Activated naive CD4-positive, alpha-beta T cell treated with anti-CD3 and anti-CD28 coated beads, Interleukin-2, amount 10 ng/mL, durations not matched to agents 7 days and 5 days (primary cell): ENCODE data around the gene SLC10A3.
A peak's percentile ranks its signal among the peaks of the same experiment; 100 is the strongest.
"Not testable (repeated sequence)": the region's sequence is repeated elsewhere in the genome, so short reads cannot be mapped to it uniquely, and the experiment has no call there.

Source experiments
- CTCF ChIA-PET: fragments of 350-600 bp; sonication (Branson Sonifier 250); formaldehyde crosslinking; loops from one replicate; lab custom pipeline; 2021; ENCODE audit warnings: antibody characterized with exemption; lab: Charles Lee
- DNase-seq: peaks from one replicate; pipeline ENCODE4 v3.0.0-alpha.2; 2020
- H3K27ac Mint-ChIP-seq: one replicate; pipeline ENCODE4 v1.8.0; 2021; ENCODE audit warnings: mild to moderate bottlenecking, moderate library complexity, mixed read lengths
- H3K27me3 Mint-ChIP-seq: one replicate; pipeline ENCODE4 v1.8.0; 2021; ENCODE audit warnings: mild to moderate bottlenecking, mixed read lengths
- H3K36me3 Mint-ChIP-seq: one replicate; pipeline ENCODE4 v1.8.0; 2021; ENCODE audit warnings: mixed read lengths
- H3K4me1 Mint-ChIP-seq: one replicate; pipeline ENCODE4 v1.8.0; 2021; ENCODE audit warnings: mixed read lengths
- H3K4me3 Mint-ChIP-seq: one replicate; pipeline ENCODE4 v1.8.0; 2021; ENCODE audit warnings: mild to moderate bottlenecking, moderate library complexity, mixed read lengths
- H3K9me3 Mint-ChIP-seq: one replicate; pipeline ENCODE4 v1.8.0; 2021; ENCODE audit warnings: mixed read lengths

The SLC10A3 gene

DNA sequence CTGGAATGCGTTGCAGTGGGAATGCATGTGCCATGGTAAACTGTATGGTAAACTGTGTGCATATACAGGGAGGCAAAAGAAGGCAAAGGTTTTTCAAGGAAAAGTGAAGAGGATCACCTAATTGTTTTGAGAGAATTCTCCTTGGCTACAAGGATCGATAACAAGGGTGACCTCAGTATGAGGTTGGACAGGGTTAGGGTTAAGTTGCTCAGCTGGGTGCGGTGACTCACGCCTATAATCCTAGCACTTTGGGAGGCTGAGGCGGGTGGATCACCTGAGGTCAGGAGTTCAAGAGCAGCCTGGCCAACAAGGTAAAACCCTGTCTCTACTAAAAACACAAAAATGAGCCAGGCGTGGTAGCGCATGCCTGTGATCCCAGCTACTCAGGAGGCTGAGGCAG is 11.0 kb upstream of the SLC10A3 start:
- H3K27me3 Mint-ChIP-seq, H3K36me3 Mint-ChIP-seq, H3K27ac Mint-ChIP-seq, CTCF ChIA-PET, H3K4me3 Mint-ChIP-seq, H3K9me3 Mint-ChIP-seq, DNase-seq, H3K4me1 Mint-ChIP-seq: not testable (repeated sequence)

DNA sequence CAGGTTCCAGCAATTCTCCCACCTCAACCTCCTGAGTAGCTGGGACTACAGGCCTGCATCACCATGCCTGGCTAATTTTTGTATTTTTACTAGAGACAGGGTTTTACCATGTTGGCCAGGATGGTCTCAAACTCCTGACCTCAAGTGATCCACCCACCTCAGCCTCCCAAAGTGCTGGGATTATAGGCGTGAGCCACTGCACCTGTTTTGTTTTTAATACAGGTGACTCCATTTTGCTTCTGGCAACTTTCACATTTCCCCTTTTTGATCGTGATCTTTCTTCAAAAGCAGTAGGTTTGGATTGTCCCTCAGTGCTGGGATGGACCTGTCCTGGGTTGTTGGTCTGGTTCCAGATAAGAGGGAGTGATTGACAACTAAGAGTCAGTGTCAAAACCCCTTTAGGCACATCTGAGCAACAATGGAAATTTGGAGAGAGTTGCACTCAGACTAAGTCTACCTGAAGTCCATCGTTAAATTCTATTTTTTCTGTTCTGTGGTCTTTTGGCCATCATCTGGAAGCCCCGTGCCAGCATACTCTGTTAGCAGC is 6.2 kb upstream of the SLC10A3 start:
- H3K27me3 Mint-ChIP-seq, CTCF ChIA-PET, H3K4me1 Mint-ChIP-seq, H3K9me3 Mint-ChIP-seq, H3K27ac Mint-ChIP-seq, H3K36me3 Mint-ChIP-seq, DNase-seq, H3K4me3 Mint-ChIP-seq: not testable (repeated sequence)

DNA sequence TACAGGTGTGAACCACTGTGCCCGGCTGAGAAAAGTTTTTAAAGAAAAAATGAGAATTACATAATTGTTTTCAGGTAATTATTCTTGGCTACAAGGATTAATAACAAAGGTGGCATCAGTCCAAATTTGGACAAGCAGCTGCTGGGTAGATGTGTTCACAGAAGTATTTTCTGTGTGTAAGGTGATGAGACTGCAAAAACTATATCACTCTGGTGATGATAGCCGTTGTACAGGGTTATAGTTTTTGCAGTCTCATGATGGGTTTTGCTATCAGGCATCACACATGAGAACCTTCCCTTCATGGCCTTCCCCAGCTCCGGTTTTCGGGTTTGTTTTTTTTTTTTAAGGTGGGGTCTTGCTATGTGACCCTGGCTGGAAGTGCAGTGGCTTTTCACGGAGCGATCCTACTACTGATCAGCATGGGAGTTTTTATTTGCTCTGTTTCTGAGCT is 5.1 kb upstream of the SLC10A3 start:
- no peaks in the 10 kb centered on the region for H3K36me3 Mint-ChIP-seq
- peaks cover 5% of the 10 kb centered on the region for H3K4me1 Mint-ChIP-seq
- H3K9me3 Mint-ChIP-seq = no peaks in the 10 kb centered on the region
- H3K4me3 Mint-ChIP-seq = no peak overlapping the region
- no peaks in the 10 kb centered on the region for H3K27me3 Mint-ChIP-seq
- DNase-seq = no peak
- CTCF ChIA-PET = no interaction called here
- H3K27ac Mint-ChIP-seq = no peak overlapping the region

DNA sequence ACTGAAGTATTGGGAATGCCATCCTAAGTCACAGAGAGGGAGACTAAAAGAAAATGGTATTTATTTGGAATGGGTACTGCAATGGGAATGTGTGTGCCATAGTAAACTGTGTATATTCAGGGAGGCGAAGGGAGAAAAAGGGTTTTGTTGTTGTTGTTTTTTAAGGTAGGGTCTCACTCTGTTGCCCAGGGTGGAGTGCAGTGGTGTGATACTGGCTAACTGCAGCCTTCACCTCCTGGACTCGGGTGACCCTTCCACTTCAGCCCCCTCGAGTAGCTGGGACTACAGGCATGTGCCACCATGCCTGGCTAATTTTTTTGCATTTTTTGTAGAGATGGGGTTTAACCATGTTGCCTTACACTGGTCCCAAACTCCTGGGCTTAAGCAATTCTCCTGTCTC is 4.3 kb upstream of the SLC10A3 start:
- H3K9me3 Mint-ChIP-seq = no peaks in the 10 kb centered on the region
- no peaks in the 10 kb centered on the region for H3K27me3 Mint-ChIP-seq
- CTCF ChIA-PET = no interaction called here
- no peak for DNase-seq
- H3K36me3 Mint-ChIP-seq = no peaks in the 10 kb centered on the region
- no peak overlapping the region for H3K27ac Mint-ChIP-seq
- H3K4me1 Mint-ChIP-seq = peaks cover 5% of the 10 kb centered on the region
- no peak overlapping the region for H3K4me3 Mint-ChIP-seq

DNA sequence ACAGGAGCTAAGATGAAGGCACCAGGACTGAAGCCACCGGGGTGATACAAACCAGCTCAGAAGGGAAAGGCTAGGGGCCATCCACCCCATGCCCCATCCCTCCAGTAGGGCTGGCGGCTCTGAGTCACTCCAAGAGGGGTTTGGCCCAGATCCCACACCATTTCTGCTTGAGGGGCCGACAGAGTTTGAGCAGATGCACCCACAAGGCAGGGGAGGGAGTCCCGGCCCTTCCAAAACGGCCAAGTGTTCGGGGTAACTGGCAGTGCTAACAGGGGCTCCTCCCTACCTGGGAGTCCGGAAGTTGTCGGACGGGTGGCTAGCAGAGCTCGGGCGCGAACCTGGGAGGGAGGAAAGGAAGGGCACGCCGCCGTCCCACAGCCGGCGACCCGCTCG is 412 bp downstream of the SLC10A3 start:
- peak; percentile 55 for DNase-seq
- CTCF ChIA-PET = interaction anchor here (0.7 to 1.1 kb wide), 3 partner anchors 38 to 116 kb away, joined by 3 to 4 read pairs (median 4); partner anchors contain the start of gene FLNA

DNA sequence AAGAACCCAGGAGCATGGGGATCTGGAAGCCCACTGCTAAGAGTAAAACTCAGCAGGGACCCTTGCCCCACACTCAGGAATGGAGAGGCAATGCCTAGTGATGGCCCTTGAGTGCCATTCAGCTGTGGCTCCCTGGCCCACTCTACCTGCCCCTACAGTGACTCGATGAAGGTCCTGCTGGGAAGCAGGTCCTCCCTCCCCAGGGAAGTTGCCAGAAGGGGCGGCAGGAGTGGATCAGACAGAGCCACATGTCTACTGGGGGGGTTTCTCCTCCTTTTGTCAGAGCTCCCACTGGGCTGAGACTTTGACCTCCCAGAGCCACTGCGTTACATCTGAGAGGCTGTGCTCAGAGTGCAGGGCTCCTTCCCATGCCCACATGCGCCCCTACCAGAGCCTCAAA is 1.2 kb downstream of the SLC10A3 start:
- no peaks in the 10 kb centered on the region for H3K27me3 Mint-ChIP-seq
- CTCF ChIA-PET = interaction anchor here (0.7 to 1.1 kb wide), 2 partner anchors 38 to 115 kb away, joined by 3 to 4 read pairs; partner anchors contain the start of gene FLNA
- DNase-seq = no peak
- H3K36me3 Mint-ChIP-seq = peaks cover 7% of the 10 kb centered on the region
- peaks cover 31% of the 10 kb centered on the region for H3K4me1 Mint-ChIP-seq
- peak overlapping the region; percentile 90 for H3K27ac Mint-ChIP-seq
- peak overlapping the region; percentile 86 for H3K4me3 Mint-ChIP-seq
- no peaks in the 10 kb centered on the region for H3K9me3 Mint-ChIP-seq

More for the DNA sequence above, 412 bp downstream of the SLC10A3 start:
- peak overlapping the region; percentile 86 for H3K4me3 Mint-ChIP-seq
- H3K27me3 Mint-ChIP-seq = no peaks in the 10 kb centered on the region
- H3K36me3 Mint-ChIP-seq = peaks cover 7% of the 10 kb centered on the region
- no peaks in the 10 kb centered on the region for H3K9me3 Mint-ChIP-seq
- peaks cover 27% of the 10 kb centered on the region for H3K4me1 Mint-ChIP-seq
- H3K27ac Mint-ChIP-seq = peak overlapping the region; percentile 90

DNA sequence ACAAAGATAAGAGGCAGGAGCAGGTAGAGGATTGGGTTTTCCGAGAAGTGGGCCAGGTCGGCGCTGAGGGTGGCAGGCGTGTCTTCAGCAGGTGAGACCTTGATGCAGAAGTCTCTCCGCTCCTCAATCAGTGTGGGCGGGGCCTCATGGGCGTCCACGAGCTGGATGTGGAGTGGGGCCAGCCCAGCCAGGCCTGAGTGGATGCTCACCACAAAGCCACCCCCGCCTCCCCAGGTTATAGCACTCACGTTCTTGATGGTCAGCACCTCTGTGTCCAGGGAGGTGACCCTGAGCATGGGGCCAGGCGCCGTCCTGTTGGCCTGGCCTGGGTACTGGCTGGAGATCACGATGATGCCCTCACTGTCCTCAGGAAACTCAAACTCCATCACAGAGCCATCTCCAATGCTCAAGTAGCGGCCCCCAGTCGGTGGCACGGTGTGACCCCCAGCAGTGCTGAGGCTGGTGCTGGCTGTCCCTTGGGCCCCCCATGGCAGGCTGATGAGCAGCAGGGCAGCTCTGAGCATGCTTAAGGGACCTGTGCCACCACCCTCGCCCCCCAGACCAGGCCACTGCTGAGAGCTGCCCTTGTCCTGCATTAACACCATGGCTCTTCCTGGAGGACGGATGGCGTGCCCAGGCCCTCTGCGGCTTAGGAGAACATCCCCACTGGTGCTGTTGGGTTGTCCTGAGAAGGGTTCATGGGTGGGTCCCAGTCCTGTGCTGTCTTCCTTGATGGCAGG is 1.9 kb downstream of the SLC10A3 start:
- peak overlapping the region; percentile 72 for H3K27ac Mint-ChIP-seq
- no peaks in the 10 kb centered on the region for H3K9me3 Mint-ChIP-seq
- CTCF ChIA-PET = interaction anchor here (0.6 to 1.1 kb wide), 2 partner anchors 39 to 43 kb away, joined by 3 to 4 read pairs; no protein-coding TSS in a partner anchor
- DNase-seq = no peak
- H3K4me1 Mint-ChIP-seq = peaks cover 33% of the 10 kb centered on the region
- peak overlapping the region; percentile 86 for H3K4me3 Mint-ChIP-seq
- H3K36me3 Mint-ChIP-seq = peaks cover 8% of the 10 kb centered on the region
- H3K27me3 Mint-ChIP-seq = no peaks in the 10 kb centered on the region

DNA sequence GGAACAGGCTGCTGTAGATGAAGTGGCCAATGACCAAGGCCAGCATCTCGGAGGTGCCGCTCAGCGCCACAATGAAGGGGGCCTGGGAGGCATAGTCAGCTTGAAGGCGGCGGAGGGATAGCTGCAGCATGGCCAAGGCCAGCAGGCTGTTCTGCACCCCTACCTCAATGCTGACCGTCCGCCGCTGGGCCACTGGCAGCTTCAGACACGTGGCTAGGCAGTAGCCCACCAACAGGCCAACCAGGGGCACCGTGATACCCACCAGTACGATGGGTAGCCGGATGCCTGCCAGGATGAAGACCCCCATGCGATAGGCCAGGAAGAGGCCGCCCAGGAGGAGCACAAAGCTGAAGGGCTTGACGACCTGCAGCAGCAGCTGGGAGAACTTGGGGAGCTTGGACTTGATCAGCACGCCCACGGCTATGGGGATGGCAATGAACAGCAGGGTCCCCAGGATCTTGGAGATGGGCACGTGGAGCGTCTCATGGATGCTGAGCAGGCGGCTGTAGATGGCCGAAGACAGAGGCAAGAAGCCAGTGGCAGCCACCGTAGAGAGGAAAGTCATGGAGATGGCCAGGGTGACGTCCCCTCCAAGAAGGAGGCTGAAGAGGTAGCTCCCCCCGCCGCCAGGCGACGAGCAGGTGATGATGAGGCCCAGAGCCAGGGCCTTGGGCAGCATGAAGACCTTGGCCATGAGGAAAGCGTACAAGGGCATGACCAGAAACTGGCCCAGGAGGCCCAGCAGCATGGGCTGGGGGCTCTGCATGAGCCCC is 2.7 kb downstream of the SLC10A3 start:
- CTCF ChIA-PET = interaction anchor here (0.6 to 1.4 kb wide), 2 partner anchors 44 to 115 kb away, joined by 3 read pairs; no protein-coding TSS in a partner anchor
- Mint-ChIP-seq H3K27ac (peak overlapping the region; percentile 72), H3K36me3 (peaks cover 11% of the 10 kb centered on the region)

DNA sequence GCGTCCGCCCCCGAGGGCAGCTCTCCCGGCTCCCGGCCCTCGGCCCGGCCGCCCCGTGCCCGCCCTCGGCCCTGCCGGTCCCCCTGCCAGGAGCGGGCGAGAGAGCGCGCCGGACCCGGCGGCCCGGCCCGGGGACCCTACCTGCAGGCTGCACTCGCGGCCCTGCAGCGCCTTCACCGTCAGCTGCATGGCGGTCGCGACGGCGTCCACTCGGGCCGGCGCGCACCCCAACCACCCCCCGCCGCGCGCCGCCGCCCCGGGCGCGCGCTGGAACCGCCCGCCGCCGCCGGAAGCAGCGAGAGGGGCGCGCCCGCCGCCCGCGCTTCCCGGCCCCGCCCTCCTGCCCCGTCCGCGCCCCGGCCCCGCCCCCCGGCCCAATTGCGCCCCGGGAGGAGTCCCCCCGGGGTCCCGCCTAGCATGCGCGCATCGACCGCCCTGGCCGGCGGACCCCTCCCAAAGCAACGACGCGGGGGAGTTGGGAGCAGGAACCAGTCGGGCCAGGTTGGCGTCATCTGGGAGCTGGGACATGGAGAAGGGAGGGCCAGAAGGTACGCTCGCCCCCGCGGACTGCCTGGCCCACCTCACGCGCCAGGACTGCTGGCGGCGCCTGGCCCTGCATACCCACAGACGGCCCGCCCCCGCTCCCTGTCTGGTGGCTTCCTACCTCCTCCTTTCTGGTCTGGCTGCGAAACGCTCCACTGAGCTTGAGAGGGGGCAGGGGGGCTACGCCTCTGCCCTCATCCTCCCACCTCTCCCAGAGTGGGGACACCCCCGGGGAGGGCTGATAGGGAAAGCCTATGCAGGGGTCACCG is 3.8 kb downstream of the SLC10A3 start, which contains the start of gene UBL4A:
Gene UBL4A, minus strand, starts transcription at position 220 of the 812 bp plus-strand sequence. Its CDS starts 31 bp downstream, at position 189.
- peak; percentile 68 for DNase-seq
- H3K27ac Mint-ChIP-seq = peak within 1 kb of the TSS; percentile 85

More for the DNA sequence above, 2.7 kb downstream of the SLC10A3 start:
- Mint-ChIP-seq H3K4me3 (peak overlapping the region; percentile 76), H3K27me3 (no peaks in the 10 kb centered on the region), H3K4me1 (peaks cover 36% of the 10 kb centered on the region), H3K9me3 (no peaks in the 10 kb centered on the region)
- no peak for DNase-seq

DNA sequence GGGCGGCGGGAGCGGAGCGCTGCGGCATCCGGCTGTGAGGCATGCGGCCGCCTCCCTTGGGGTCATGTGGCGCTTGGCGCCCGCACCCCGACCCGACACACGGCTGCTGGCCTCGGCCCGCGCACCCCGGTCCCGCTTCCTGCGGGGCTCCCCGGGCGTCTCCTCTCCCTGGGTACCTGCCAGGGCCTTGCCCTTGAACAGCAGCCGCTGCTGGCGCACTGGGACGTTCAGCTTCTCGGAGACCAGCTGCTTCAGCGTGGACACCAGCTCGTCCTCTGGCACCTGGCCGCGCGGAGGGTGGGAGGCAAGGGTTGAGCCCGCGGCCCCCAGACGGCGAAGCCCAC is 4.4 kb downstream of the SLC10A3 start:
- Mint-ChIP-seq H3K27ac (no peak overlapping the region), H3K4me1 (peaks cover 36% of the 10 kb centered on the region), H3K36me3 (peaks cover 15% of the 10 kb centered on the region), H3K9me3 (no peaks in the 10 kb centered on the region), H3K4me3 (peak overlapping the region; percentile 28), H3K27me3 (no peaks in the 10 kb centered on the region)
- CTCF ChIA-PET = interaction anchor here (1.4 kb wide), 1 partner anchor 27 kb away, joined by 3 read pairs; no protein-coding TSS in a partner anchor
- peak; percentile 55 for DNase-seq

More for the DNA sequence above, 3.8 kb downstream of the SLC10A3 start, which contains the start of gene UBL4A:
- CTCF ChIA-PET = interaction anchor here (0.7 to 1.4 kb wide), 3 partner anchors 27 to 114 kb away, joined by 3 read pairs; no protein-coding TSS in a partner anchor
- peaks cover 40% of the 10 kb centered on the region for H3K4me1 Mint-ChIP-seq
- H3K4me3 Mint-ChIP-seq = peak within 1 kb of the TSS; percentile 76
- H3K9me3 Mint-ChIP-seq = no peaks in the 10 kb centered on the region
- peaks cover 15% of the 10 kb centered on the region for H3K36me3 Mint-ChIP-seq
- H3K27me3 Mint-ChIP-seq = no peaks in the 10 kb centered on the region

DNA sequence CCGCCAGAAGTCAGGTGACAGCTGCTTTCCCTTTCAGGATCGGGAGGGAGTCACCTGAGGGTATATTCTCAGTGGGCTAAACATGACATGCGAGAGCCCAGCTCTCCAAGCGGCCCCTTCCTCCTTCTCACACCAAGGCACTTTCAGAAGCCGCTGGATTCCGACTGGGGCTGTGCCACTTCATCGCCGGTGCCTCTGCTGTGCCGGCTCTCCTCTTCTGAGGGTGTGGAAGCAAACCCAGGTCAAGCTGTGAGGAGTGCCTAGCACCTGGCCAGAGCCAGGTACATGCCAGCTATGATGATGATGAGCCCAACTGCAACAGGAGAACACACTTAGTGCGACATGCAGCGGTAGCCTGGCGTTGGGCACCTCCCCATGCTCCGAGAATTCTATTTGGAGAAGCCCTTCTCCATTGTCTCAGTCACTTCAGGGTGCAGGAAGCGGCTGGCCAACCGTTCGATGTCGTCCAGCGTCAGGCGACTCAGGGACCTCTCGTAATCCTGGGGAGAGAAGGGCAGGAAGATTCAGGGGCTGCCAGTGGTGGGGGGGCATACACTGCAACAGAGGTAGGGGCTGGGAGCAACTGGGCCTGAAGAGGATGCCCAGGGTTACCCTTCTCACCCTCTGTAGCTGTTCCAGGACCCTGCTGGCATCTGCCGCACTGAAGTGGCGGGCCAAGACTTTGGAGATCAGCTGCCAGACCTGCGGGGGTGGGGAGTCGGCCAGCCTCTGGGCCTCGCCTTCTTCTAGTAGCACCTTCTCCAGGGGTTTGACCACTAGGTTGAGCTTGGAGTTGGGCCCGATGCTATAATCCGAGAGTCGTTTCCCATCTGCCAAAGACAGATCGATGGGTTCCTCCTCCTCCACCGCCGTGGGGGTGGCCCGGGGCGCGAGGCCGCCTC is 5.0 kb downstream of the SLC10A3 start:
- Mint-ChIP-seq H3K27me3 (no peaks in the 10 kb centered on the region), H3K9me3 (no peaks in the 10 kb centered on the region), H3K4me3 (peak overlapping the region; percentile 68), H3K4me1 (peaks cover 35% of the 10 kb centered on the region), H3K27ac (peak overlapping the region; percentile 14), H3K36me3 (peaks cover 15% of the 10 kb centered on the region)
- CTCF ChIA-PET = interaction anchor here (1.4 kb wide), 1 partner anchor 26 kb away, joined by 3 read pairs; no protein-coding TSS in a partner anchor
- no peak for DNase-seq

DNA sequence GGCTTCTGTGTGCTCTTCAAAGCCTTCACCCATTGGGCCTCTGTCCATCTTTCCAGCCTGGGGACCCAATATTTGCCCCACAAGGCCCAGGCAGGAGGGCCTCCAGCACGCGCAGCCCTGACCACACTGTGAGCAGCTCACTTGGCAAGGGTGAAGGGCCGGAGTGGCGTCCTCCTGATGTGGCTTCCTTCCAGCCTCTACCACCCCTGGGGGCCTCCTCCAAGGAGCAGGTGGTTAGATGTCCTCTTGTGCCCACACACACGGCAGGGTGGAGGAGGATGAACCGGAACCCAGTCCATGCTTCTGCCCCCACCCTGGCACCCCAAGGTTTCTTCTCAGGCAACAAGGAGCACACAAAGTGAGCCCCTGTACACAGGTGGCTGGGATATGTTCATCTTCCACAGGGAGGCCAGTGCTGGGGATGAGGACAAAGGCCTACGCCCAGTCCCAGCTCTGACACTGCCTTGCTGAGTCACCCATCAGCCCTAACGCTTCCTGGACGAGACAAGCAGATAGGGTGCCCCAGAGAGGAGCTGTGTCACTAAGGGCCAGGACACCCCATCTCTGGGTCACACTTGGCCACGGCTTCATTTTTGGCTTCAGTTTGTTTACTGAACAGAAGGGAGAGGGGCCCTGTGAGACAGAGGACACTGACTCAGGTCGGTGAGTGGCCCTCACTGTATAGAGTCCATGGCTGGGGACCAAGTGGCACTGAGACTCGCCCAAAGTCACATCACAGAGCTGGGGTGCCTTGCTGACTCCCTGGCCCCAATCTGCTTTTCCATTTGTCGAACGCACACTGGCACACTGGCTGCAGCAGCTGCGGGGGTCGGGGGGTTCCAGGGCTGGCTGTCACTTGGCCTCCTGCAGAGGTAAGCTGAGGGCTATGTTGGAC is 5.9 kb downstream of the SLC10A3 start:
- Mint-ChIP-seq H3K9me3 (no peaks in the 10 kb centered on the region), H3K4me3 (peak overlapping the region; percentile 68), H3K36me3 (peaks cover 15% of the 10 kb centered on the region), H3K4me1 (peaks cover 35% of the 10 kb centered on the region), H3K27ac (no peak overlapping the region), H3K27me3 (no peaks in the 10 kb centered on the region)
- DNase-seq = no peak
- CTCF ChIA-PET = no interaction called here
